Stomach smooth muscle (tissue), 2 donors: Measurements from ENCODE around the gene PICK1.
A peak's percentile ranks its signal among the peaks of the same experiment; 100 is the strongest.

Experiments used
- H3K27ac ChIP-seq: one replicate; pipeline ENCODE4 v1.7.0; 2013; ENCODE audit warnings: mild to moderate bottlenecking, low read length, inconsistent platforms
- H3K27me3 ChIP-seq, 2 donors: one replicate each; pipeline ENCODE4 v1.7.0; 2013; ENCODE audit warnings: low read length in 2 of 2; ENCODE audit not compliant: insufficient read depth in 2 of 2, control insufficient read depth in 1 of 2
- H3K36me3 ChIP-seq, 2 donors: one replicate each; pipeline ENCODE4 v1.7.0; 2013; ENCODE audit warnings: low read length in 2 of 2; ENCODE audit not compliant: control insufficient read depth in 2 of 2, insufficient read depth in 2 of 2
- H3K4me1 ChIP-seq: one replicate; pipeline ENCODE4 v1.7.0; 2013; ENCODE audit warnings: low read length; ENCODE audit not compliant: control insufficient read depth, insufficient read depth
- H3K4me3 ChIP-seq, 2 donors: one replicate each; pipeline ENCODE4 v1.7.0; 2013; ENCODE audit warnings: low read length in 2 of 2
- H3K9ac ChIP-seq, 2 donors: one replicate each; pipeline ENCODE4 v1.7.0; 2013; ENCODE audit warnings: low read length in 2 of 2, mild to moderate bottlenecking in 1 of 2
- H3K9me3 ChIP-seq, 2 donors: one replicate each; pipeline ENCODE4 v1.7.0; 2013; ENCODE audit warnings: low read length in 2 of 2; ENCODE audit not compliant: control insufficient read depth in 2 of 2
- donor health status: healthy.
- donor health status: Pancreatic carcinoma.

Gene PICK1

DNA sequence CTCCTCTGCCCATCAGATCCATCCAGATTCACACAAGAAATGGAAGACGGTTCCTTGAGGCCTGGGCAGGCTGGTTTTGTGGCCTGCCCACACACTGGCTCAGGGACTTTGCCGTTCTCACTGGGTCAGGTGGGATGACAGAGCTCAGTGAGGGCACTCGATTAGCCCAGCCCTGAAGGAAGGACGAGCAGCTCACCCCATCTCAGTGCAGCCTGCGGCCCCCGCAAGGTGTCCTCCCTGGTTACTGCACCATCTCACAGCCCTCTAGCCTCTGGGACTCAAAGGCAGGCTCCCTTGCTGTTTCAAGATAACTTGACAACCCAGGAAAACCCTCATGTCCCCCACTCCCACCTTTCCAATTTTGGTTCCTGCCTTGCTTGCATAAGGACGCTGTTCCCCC lies 22.6 kb downstream of the PICK1 start:
- no peaks in the 10 kb centered on the region for H3K9me3 ChIP-seq
- peaks cover 12 to 33% of the 10 kb centered on the region in 2 donors for H3K27me3 ChIP-seq
- no peak overlapping the region for H3K9ac ChIP-seq
- H3K4me3 ChIP-seq, result no peak overlapping the region
- H3K27ac ChIP-seq, result no peak overlapping the region
- peaks cover 0 to 1% of the 10 kb centered on the region in 2 donors for H3K36me3 ChIP-seq
- peaks cover 21% of the 10 kb centered on the region for H3K4me1 ChIP-seq

DNA sequence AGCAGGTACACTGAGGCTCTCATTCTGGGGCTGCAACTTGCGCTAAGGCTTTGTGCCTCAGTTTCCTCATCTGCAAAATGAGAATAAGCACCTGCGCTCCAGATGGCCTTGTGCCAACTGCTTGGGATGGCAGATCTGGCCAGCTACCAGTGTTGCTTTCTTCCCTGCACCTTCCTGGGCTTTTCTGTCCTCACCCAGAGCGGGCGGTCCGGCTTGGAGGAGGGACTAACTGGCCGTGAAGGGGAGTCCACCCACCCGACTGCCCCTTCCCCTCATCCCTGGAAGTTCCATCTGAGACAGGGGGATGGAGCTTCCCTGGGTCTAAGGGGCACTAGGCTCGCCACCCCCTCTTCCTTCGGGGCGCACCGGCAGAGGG lies 23.3 kb downstream of the PICK1 start:
- Histone ChIP-seq H3K27ac (no peak overlapping the region), H3K27me3 (peaks cover 12 to 33% of the 10 kb centered on the region in 2 donors), H3K36me3 (no peaks in the 10 kb centered on the region), H3K9ac (no peak overlapping the region), H3K4me3 (peak overlapping the region; percentile 9 to 58), H3K9me3 (no peaks in the 10 kb centered on the region), H3K4me1 (peaks cover 21% of the 10 kb centered on the region)

DNA sequence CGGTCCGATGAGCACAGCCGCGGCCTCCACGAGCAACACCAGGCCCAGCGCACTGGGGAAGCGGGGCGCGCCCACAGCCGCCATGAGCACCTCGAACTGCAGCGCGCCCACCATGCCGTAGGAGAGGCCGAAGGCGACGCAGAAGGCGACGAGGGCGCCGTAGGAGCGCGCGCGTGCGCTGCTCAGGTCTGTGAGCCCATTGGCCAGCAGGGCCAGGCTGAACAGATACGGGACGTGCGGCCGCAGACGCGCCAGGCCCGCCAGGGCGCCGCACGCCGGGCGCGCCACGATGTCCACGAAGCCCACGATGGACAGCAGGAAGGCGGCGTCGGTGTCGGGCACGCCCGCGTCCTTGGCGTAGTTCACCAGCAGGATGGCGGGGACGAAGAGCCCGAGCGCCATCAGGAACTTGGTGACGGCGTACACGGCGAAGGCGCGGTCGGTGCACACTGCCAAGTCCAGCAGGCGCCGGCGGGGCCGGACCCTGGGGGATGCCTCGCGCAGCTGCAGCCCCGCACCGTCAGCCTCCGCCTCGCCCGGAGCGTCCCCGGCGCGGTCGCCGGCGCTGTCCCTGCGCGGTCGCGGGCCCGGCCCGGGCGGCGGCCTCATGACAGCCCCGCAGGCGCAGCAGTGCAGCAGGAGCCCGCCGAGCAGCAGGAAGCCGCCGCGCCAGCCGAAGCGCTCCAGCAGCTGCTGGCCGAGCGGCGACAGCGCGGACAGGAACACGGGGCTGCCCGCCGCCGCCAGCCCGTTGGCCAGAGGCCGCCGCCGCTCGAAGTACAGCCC lies 23.8 kb downstream of the PICK1 start:
- peaks cover 12 to 33% of the 10 kb centered on the region in 2 donors for H3K27me3 ChIP-seq
- H3K27ac ChIP-seq, result no peak overlapping the region
- H3K36me3 ChIP-seq, result no peaks in the 10 kb centered on the region
- H3K9me3 ChIP-seq, result no peaks in the 10 kb centered on the region
- no peak overlapping the region for H3K9ac ChIP-seq
- H3K4me3 ChIP-seq, result peak overlapping the region; percentile 9 to 58
- H3K4me1 ChIP-seq, result peaks cover 21% of the 10 kb centered on the region

DNA sequence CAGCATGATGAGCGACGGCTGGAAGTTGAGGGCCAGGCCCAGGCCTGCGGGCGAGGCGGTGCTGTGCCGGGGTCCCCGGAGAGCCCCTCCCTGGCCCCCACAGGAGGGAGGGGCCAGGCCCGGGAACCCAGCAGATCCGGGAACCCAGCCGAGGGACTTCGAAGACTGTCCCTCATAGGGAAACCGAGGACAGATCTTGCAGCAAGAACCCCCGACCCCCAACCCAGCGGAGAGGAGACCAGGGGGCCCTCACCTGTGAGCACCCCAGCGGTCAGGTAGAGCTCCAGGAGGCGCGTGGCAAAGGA lies 24.4 kb downstream of the PICK1 start:
- Histone ChIP-seq H3K9ac (no peak overlapping the region), H3K27me3 (peaks cover 12 to 33% of the 10 kb centered on the region in 2 donors), H3K27ac (no peak overlapping the region)

DNA sequence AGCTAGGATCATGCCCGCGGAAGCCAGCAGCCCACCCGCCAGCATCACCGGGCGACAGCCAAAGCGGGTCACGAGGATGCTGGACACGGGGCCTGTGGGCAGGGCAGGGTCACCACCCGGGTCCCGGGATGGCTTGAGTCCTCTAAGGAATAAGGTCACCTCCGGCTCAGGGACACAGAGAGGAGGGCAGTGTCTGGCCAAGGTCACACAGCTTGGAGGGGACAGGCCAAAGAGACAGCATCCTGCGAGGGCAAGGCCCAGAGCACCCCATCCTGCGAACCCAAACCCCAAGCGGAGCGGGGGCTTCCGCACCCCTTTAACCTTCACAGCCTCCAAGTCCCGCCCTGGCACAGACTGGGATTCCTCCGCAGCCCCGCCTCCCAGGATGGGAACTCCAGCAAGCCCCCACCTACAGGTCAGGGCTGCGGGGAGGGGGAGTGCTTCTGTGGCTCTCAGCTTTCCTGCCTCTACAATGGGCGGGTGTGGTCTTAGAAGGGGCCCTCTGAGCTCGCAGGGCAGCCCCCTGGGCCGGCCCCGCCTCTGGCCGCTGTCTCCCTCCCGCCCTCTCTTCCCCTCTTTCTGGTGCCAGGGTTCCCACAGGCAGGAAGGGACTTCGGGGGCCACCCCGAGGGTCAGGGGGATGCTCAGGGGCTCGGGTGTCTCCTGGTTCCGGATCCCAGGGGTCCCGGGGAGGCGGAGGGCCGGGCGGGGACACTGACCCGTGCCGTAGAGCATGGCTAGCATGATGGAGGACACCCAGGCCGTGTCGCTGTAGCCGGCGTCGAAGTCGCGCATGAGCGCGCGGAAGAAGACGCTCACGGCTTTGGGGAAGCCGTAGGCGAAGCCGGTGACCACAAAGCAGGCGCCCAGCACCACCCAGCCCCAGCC lies 25.0 kb downstream of the PICK1 start:
- Histone ChIP-seq H3K27ac (no peak overlapping the region), H3K4me3 (peak overlapping the region; percentile 25 to 58), H3K36me3 (no peaks in the 10 kb centered on the region), H3K9ac (no peak overlapping the region), H3K27me3 (peaks cover 14 to 33% of the 10 kb centered on the region in 2 donors), H3K4me1 (peaks cover 21% of the 10 kb centered on the region), H3K9me3 (no peaks in the 10 kb centered on the region)

More for the DNA sequence above, 24.4 kb downstream of the PICK1 start:
- no peaks in the 10 kb centered on the region for H3K36me3 ChIP-seq
- peaks cover 21% of the 10 kb centered on the region for H3K4me1 ChIP-seq
- H3K9me3 ChIP-seq, result no peaks in the 10 kb centered on the region
- peak overlapping the region in 1 of 2 donors; percentile 58 for H3K4me3 ChIP-seq

DNA sequence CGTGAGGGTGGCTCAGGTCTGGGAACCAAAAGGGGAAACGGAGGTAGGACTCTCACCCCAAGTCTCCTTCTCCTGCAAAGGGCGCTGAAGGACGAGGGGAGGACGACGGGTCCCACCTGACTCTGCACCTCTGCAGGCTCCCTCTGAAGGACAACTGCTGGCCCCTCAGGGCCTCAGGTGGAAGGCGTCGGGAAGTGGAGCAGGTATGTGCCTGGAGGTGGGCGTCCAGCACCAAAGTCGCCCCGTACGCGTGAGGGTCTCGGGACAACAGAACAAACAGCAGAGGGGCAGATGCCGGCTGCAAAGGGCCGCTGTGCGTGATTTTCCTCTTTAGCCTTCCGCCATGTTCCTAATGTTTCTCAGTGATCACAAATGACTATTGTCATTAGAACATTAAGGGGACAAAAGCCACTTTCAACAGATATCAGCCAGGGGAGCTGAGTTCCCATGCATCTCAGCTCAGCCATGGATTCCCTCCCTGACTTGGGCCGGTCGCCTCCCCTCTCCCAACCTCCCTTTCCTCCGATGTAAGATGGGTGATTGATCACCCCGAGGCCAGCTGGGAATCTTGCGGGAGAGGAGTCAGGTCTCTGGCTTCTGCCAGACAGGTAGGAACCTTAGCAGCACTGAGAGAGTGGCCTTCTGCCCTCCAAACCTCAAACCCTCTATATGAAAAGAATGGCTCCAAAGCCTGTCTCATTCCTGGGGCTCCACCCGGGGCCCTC lies 25.9 kb downstream of the PICK1 start:
- H3K4me1 ChIP-seq, result peaks cover 21% of the 10 kb centered on the region
- H3K4me3 ChIP-seq, result no peak overlapping the region
- no peak overlapping the region for H3K9ac ChIP-seq
- H3K9me3 ChIP-seq, result no peaks in the 10 kb centered on the region
- H3K36me3 ChIP-seq, result no peaks in the 10 kb centered on the region
- H3K27me3 ChIP-seq, result peaks cover 24 to 40% of the 10 kb centered on the region in 2 donors
- no peak overlapping the region for H3K27ac ChIP-seq

DNA sequence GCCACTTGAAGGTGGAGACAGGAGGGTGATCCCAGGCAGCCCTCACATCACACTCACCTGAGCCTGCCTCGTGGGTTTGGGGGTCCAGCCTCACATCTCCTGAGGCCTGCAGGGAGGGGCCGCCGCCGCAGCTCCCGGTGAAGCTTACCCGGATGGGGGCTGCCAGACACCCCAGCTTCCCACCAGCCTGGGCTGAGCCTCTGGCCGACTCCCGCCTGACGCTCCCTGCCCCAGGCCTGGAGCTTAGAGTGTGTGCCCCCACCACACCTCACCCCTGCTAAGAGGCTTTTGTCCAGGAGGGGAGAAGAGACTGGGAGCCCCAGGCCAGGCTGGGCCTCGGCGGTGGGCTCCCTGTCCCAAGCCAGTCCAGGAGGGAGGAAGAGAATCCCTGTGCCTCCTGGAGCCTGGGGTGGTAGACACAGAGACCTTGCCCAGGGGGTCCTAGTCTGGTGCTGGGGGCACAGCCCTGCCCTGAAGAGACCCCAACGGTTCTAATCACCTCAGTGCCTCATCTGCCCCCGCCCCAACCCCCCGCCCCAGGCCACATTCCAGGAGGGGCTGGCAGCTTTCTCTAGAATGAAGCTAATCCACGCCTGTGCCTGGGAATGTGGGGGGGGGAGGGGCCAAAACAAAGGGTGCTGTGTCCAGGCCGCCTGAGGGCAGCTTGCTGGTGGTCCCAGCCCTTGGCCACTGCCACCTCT lies 26.9 kb downstream of the PICK1 start, which contains the start of gene SLC16A8:
Gene SLC16A8, minus strand, starts transcription at position 254 of the 701 bp plus-strand sequence. CDS start 1,311 bp downstream, outside the sequence.
- Histone ChIP-seq H3K9ac (no peak within 1 kb of the TSS), H3K36me3 (no peaks in the 10 kb centered on the region), H3K4me1 (peaks cover 26% of the 10 kb centered on the region), H3K27me3 (peaks cover 26 to 48% of the 10 kb centered on the region in 2 donors), H3K9me3 (no peaks in the 10 kb centered on the region), H3K27ac (no peak within 1 kb of the TSS), H3K4me3 (no peak within 1 kb of the TSS)

DNA sequence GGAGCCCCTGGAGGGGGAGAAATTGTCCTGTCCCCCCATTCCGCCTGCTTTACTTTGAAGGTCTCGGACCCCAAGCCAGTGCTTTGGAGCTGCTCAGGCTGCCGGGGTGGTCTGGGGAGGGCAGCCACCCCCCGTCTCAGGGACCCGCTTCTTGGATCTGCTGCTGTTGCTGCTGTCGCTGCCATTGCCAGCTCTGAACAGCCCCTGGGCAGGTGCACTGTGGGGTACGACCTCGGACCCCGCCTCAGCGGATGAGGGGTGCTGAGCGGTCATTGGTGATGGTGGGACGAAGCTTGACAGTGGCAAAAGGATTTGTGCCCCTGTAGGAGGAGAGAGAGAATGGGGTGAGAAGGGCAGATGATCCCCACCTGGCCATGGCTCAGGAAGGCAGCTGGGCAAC lies 27.9 kb downstream of the PICK1 start:
- Histone ChIP-seq H3K27ac (no peak overlapping the region), H3K9ac (no peak overlapping the region), H3K9me3 (no peaks in the 10 kb centered on the region), H3K27me3 (peaks cover 26 to 52% of the 10 kb centered on the region in 2 donors), H3K36me3 (no peaks in the 10 kb centered on the region), H3K4me3 (no peak overlapping the region), H3K4me1 (peaks cover 26% of the 10 kb centered on the region)

DNA sequence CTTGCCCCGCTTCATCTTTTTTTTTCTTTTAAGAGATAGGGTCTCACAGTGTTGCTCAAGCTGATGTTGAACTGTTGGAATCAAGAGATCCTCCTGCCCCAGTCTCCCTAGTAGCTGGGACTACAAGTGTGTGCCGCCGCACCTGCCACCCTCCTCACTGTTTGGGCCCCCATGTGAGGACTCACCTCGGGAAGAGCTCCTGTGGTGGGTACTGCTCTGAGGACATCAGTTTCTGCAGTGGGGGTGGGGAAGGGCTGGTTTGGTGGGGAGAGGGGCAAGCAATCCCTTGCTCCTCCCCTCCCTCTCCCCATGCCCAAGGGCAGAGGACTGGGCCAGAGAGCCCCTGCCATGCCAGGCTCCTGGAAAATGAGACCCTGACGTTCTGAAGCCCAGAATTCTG lies 28.3 kb downstream of the PICK1 start:
- peaks cover 26 to 49% of the 10 kb centered on the region in 2 donors for H3K27me3 ChIP-seq

More for the DNA sequence above, 28.3 kb downstream of the PICK1 start:
- Histone ChIP-seq H3K4me3 (no peak overlapping the region), H3K36me3 (no peaks in the 10 kb centered on the region), H3K9ac (no peak overlapping the region), H3K9me3 (no peaks in the 10 kb centered on the region), H3K27ac (no peak overlapping the region), H3K4me1 (peaks cover 25% of the 10 kb centered on the region)
